Astrocyte (in vitro differentiated cells and primary cell): ENCODE data around the gene SNX24. TPM values are rescaled to one million over a fixed set of nuclear protein-coding genes. Genes with fewer than 3 reads are reported as not detected.

Experiments used
- DNase-seq: peaks from one replicate; pipeline ENCODE4 v3.0.0-alpha.2; 2010; ENCODE audit warnings: low read depth
- FAIRE-seq: peaks from 2 replicates; lab custom pipeline; 2011; peaks lifted over from hg19 to GRCh38; lab: Jason Lieb, UNC
- H2AFZ ChIP-seq: 2 replicates; pipeline ENCODE4 v1.6.0; 2012; ENCODE audit warnings: low read depth, low read length, inconsistent platforms
- H3K27ac ChIP-seq: 2 replicates; pipeline ENCODE4 v1.5.1; 2011; ENCODE audit warnings: low read depth, low read length, inconsistent platforms
- H3K27me3 ChIP-seq: 2 replicates; pipeline ENCODE4 v1.6.0; 2011; ENCODE audit warnings: low read length, inconsistent platforms; ENCODE audit not compliant: insufficient read depth
- H3K36me3 ChIP-seq: 2 replicates; pipeline ENCODE4 v1.5.1; 2011; ENCODE audit warnings: low read length, inconsistent platforms; ENCODE audit not compliant: insufficient read depth
- H3K4me1 ChIP-seq: 2 replicates; pipeline ENCODE4 v1.5.1; 2011; ENCODE audit warnings: low read length, inconsistent platforms; ENCODE audit not compliant: insufficient read depth
- H3K4me2 ChIP-seq: 2 replicates; pipeline ENCODE4 v1.6.0; 2012; ENCODE audit warnings: low read length, inconsistent platforms
- H3K4me3 ChIP-seq: 2 replicates; pipeline ENCODE4 v1.5.1; 2011; ENCODE audit warnings: low read depth, mild to moderate bottlenecking, low read length, inconsistent platforms; ENCODE audit not compliant: insufficient read depth
- H3K79me2 ChIP-seq: 2 replicates; pipeline ENCODE4 v1.6.0; 2012; ENCODE audit warnings: mild to moderate bottlenecking, low read length, inconsistent platforms; ENCODE audit not compliant: insufficient read depth
- H3K9ac ChIP-seq: 2 replicates; pipeline ENCODE4 v1.6.0; 2012; ENCODE audit warnings: mild to moderate bottlenecking, low read length, inconsistent platforms
- H3K9me3 ChIP-seq: 2 replicates; pipeline ENCODE4 v1.5.1; 2012; ENCODE audit warnings: low read depth, mild to moderate bottlenecking, low read length, inconsistent platforms; ENCODE audit not compliant: insufficient read depth
- H4K20me1 ChIP-seq: 2 replicates; pipeline ENCODE4 v1.6.0; 2012; ENCODE audit warnings: low read length, inconsistent platforms; ENCODE audit not compliant: insufficient read depth
- H3K27ac Mint-ChIP-seq: one replicate; pipeline ENCODE4 v1.8.0; 2021; ENCODE audit warnings: mild to moderate bottlenecking, mixed read lengths; ENCODE audit not compliant: unreplicated experiment
- H3K27me3 Mint-ChIP-seq: one replicate; pipeline ENCODE4 v1.8.0; 2021; ENCODE audit warnings: low read depth, mixed read lengths; ENCODE audit not compliant: unreplicated experiment
- H3K36me3 Mint-ChIP-seq: one replicate; pipeline ENCODE4 v1.8.0; 2021; ENCODE audit warnings: low read depth, mixed read lengths; ENCODE audit not compliant: unreplicated experiment
- H3K4me1 Mint-ChIP-seq: one replicate; pipeline ENCODE4 v1.8.0; 2021; ENCODE audit warnings: low read depth, mixed read lengths; ENCODE audit not compliant: unreplicated experiment
- H3K4me3 Mint-ChIP-seq: one replicate; pipeline ENCODE4 v1.8.0; 2021; ENCODE audit warnings: mild to moderate bottlenecking, moderate library complexity, mixed read lengths; ENCODE audit not compliant: unreplicated experiment
- H3K9me3 Mint-ChIP-seq: one replicate; pipeline ENCODE4 v1.8.0; 2021; ENCODE audit warnings: mild to moderate bottlenecking, mixed read lengths; ENCODE audit not compliant: unreplicated experiment
- EZH2 ChIP-seq: IDR thresholded peaks from 2 replicates; pipeline ENCODE4 v1.6.1; 2012; ENCODE audit warnings: mild to moderate bottlenecking, low read length, inconsistent platforms; ENCODE audit not compliant: insufficient read depth
- total RNA-seq: library from RNA; stranded (reverse); gene quantifications from 2 replicates; pipeline ENCODE4 v1.2.1, GENCODE V29; 2021
- TF ChIP-seq, protein P1 (sequence below): IDR thresholded peaks from 2 replicates; pipeline ENCODE4 v1.5.1; 2011; ENCODE audit warnings: low read depth, mild to moderate bottlenecking, inconsistent platforms, low read length, moderate library complexity; ENCODE audit not compliant: insufficient read depth

Gene SNX24
- total RNA-seq, 1 donor from 2014 or later = 44.6 TPM

DNA sequence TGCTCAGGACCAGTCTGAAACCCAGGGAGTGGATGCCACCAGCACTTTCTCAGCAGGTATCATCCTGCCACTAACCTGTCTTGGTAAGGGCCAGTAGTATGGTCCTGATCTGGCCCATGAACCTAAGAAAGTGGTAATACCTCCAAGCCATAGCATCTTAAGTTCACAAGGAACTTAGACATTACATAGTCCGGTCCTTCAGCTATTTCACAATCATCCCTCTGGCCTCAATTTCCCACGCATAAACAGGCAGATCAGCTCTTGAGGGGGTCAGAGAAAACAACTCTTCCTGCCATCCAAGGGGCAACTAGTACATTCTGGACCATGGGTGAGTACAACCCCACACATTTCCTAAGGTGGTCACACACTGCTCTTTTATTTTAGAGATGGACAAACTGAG, 102.9 kb downstream of the SNX24 start:
- Histone ChIP-seq H4K20me1 (peaks cover 5% of the 10 kb centered on the region), H3K9ac (no peak overlapping the region), H3K9me3 (no peaks in the 10 kb centered on the region), H3K36me3 (no peaks in the 10 kb centered on the region), H3K27ac (no peak overlapping the region), H3K27me3 (no peaks in the 10 kb centered on the region), H3K4me2 (no peak overlapping the region), H3K79me2 (no peaks in the 10 kb centered on the region), H3K4me3 (no peak overlapping the region), H3K4me1 (no peaks in the 10 kb centered on the region), H2AFZ (no peak overlapping the region)
- Mint-ChIP-seq H3K27me3 (no peaks in the 10 kb centered on the region), H3K27ac (no peak overlapping the region), H3K4me3 (no peak overlapping the region), H3K36me3 (peaks cover 2% of the 10 kb centered on the region), H3K9me3 (no peaks in the 10 kb centered on the region), H3K4me1 (peaks cover 4% of the 10 kb centered on the region)
- FAIRE-seq (no peak), DNase-seq (no peak)
- TF ChIP-seq, protein P1, sequence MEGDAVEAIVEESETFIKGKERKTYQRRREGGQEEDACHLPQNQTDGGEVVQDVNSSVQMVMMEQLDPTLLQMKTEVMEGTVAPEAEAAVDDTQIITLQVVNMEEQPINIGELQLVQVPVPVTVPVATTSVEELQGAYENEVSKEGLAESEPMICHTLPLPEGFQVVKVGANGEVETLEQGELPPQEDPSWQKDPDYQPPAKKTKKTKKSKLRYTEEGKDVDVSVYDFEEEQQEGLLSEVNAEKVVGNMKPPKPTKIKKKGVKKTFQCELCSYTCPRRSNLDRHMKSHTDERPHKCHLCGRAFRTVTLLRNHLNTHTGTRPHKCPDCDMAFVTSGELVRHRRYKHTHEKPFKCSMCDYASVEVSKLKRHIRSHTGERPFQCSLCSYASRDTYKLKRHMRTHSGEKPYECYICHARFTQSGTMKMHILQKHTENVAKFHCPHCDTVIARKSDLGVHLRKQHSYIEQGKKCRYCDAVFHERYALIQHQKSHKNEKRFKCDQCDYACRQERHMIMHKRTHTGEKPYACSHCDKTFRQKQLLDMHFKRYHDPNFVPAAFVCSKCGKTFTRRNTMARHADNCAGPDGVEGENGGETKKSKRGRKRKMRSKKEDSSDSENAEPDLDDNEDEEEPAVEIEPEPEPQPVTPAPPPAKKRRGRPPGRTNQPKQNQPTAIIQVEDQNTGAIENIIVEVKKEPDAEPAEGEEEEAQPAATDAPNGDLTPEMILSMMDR = no peak
- no peak for TF ChIP-seq EZH2

DNA sequence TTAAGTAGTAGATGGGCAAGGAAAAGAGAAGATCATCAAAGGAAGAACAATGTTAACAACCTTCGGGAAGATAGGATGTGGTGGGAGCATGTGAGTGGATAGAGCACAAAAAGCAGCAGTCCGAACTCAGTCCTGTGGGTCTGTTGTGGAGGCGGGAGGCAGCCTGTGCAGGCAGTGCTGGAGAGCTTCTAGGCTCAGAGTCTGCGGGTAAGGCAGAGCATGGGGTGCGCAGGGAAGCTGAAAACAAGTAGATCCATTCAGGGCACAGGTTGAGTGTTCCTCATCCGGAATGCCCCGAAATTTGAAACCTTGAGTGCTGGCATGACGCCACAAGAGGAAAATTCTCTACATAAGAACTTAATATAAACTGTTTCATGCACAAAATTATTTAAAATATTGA, 106.2 kb downstream of the SNX24 start:
- no peaks in the 10 kb centered on the region for H3K9me3 ChIP-seq
- H3K79me2 ChIP-seq = no peaks in the 10 kb centered on the region
- H3K4me3 ChIP-seq = no peak overlapping the region
- no peak overlapping the region for H3K4me3 Mint-ChIP-seq
- no peaks in the 10 kb centered on the region for H3K27me3 ChIP-seq
- no peak overlapping the region for H3K27ac ChIP-seq
- TF ChIP-seq, protein P1 = no peak
- no peak for TF ChIP-seq EZH2
- H2AFZ ChIP-seq = no peak overlapping the region
- no peak overlapping the region for H3K4me2 ChIP-seq
- no peaks in the 10 kb centered on the region for H4K20me1 ChIP-seq
- H3K9ac ChIP-seq = no peak overlapping the region
- DNase-seq = no peak
- H3K4me1 ChIP-seq = no peaks in the 10 kb centered on the region
- no peaks in the 10 kb centered on the region for H3K9me3 Mint-ChIP-seq
- FAIRE-seq = no peak
- H3K36me3 ChIP-seq = no peaks in the 10 kb centered on the region
- no peak overlapping the region for H3K27ac Mint-ChIP-seq
- no peaks in the 10 kb centered on the region for H3K27me3 Mint-ChIP-seq
- peaks cover 9% of the 10 kb centered on the region for H3K4me1 Mint-ChIP-seq
- peaks cover 8% of the 10 kb centered on the region for H3K36me3 Mint-ChIP-seq

DNA sequence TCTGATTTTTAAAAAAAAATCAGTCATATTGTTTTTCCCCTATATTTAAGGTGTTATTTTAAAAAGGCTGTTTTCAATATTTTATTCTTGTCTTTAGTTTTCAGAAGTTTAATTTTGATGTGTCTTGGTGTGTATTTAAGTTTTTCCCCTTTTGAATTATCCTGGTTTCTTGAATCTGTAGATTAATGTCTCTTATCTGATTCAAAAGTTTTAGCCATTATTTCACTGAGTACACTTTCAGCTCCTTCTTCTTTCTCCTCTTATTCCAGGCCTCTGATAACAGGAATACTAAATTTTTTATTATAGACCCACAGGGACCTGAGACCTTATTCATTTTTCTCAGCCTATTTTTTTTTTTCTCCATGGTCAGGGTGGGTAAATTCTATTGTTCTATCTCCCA, 109.3 kb downstream of the SNX24 start:
- H3K4me2 ChIP-seq = no peak overlapping the region
- H3K27ac ChIP-seq = no peak overlapping the region
- FAIRE-seq (no peak), DNase-seq (no peak)
- no peaks in the 10 kb centered on the region for H3K9me3 ChIP-seq
- Mint-ChIP-seq H3K36me3 (peaks cover 6% of the 10 kb centered on the region), H3K27me3 (no peaks in the 10 kb centered on the region), H3K27ac (no peak overlapping the region), H3K9me3 (no peaks in the 10 kb centered on the region), H3K4me3 (no peak overlapping the region), H3K4me1 (peaks cover 9% of the 10 kb centered on the region)
- no peak overlapping the region for H2AFZ ChIP-seq
- no peaks in the 10 kb centered on the region for H3K36me3 ChIP-seq
- H3K4me3 ChIP-seq = no peak overlapping the region
- H3K79me2 ChIP-seq = no peaks in the 10 kb centered on the region
- H4K20me1 ChIP-seq = no peaks in the 10 kb centered on the region
- no peaks in the 10 kb centered on the region for H3K27me3 ChIP-seq
- TF ChIP-seq, protein P1 = no peak
- TF ChIP-seq EZH2 = no peak
- no peak overlapping the region for H3K9ac ChIP-seq
- H3K4me1 ChIP-seq = no peaks in the 10 kb centered on the region
